ENCODE data around the gene ATR.

GRCh38 chr3:142418926-142419592, 159.5 kb downstream of the ATR start:
- no peak for TF ChIP-seq GATA2 (IDR thresholded peaks at IDR 0.05; ENCODE audit: low read depth, low read length)
- no peak for TF ChIP-seq GATA3 (IDR thresholded peaks at IDR 0.05; ENCODE audit: low read depth, low read length)
